BLaER1 (cell line): Measurements from ENCODE around the gene P2RY2.

ENCODE experiments used
- H3K27ac ChIP-seq: shearing (Covaris generic); formaldehyde crosslinking; 2 replicates; pipeline ENCODE4 v1.8.1; 2022
- H3K27me3 ChIP-seq: shearing (Covaris generic); formaldehyde crosslinking; 2 replicates; pipeline ENCODE4 v1.8.1; 2022
- H3K36me3 ChIP-seq: shearing (Covaris generic); formaldehyde crosslinking; 2 replicates; pipeline ENCODE4 v1.8.1; 2022
- H3K4me1 ChIP-seq: shearing (Covaris generic); formaldehyde crosslinking; 2 replicates; pipeline ENCODE4 v1.8.1; 2022
- H3K4me2 ChIP-seq: shearing (Covaris generic); formaldehyde crosslinking; 2 replicates; pipeline ENCODE4 v1.8.1; 2022
- H3K4me3 ChIP-seq: shearing (Covaris generic); formaldehyde crosslinking; 2 replicates; pipeline ENCODE4 v1.8.1; 2022
- H3K9ac ChIP-seq: shearing (Covaris generic); formaldehyde crosslinking; 2 replicates; pipeline ENCODE4 v1.8.1; 2022
- H3K9me3 ChIP-seq: shearing (Covaris generic); formaldehyde crosslinking; 2 replicates; pipeline ENCODE4 v1.8.1; 2022
- H4K20me1 ChIP-seq: shearing (Covaris generic); formaldehyde crosslinking; 2 replicates; pipeline ENCODE4 v1.8.1; 2022
- Cebpa-rat ChIP-seq: shearing (Covaris generic); IDR thresholded peaks from 2 replicates; pipeline ENCODE4 v1.8.1; 2022

P2RY2 gene

DNA sequence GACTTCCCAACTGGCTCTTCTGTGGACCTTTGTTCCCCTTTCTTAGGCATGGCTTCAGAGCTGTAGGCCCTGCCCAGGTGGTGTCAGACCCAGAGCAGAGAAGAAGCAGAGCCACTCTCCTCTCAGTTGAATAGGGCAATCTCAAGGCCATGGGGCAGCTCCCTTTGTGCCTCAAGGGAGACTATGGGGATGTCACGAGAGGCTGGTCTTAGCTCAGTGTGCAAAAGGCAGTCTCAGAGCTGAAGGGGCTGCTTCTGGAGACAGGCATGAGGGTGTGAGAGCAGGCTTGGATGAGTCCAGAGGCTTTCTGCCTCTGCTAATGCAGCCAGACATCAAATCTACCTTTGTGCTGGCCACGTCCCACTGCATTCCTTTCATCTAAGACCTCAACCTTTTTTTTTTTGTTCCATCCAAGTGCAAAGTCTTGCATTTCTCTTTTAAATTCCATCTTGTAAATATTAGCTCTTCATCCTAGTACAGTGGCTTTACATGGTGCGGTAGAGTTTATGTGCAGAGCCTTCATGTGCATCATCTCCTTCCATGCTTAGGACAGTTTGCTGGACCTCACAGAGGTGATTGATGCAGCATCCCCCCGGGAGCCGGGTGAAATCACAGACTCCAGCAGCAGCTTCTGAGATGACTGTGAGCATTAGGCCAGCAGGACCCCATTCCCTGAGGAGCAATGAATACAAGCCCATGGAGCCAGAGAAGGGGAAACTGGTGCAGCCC is 41.8 kb upstream of the P2RY2 start:
- no peak overlapping the region for H3K4me3 ChIP-seq
- H3K27me3 ChIP-seq = no peaks in the 10 kb centered on the region
- H3K9ac ChIP-seq = no peak overlapping the region
- peak overlapping the region; percentile 15 for H3K4me2 ChIP-seq
- no peaks in the 10 kb centered on the region for H3K36me3 ChIP-seq
- peaks cover 45% of the 10 kb centered on the region for H3K4me1 ChIP-seq
- H4K20me1 ChIP-seq = no peaks in the 10 kb centered on the region
- H3K9me3 ChIP-seq = no peaks in the 10 kb centered on the region
- TF ChIP-seq Cebpa-rat = no peak
- peak overlapping the region; percentile 57 for H3K27ac ChIP-seq

DNA sequence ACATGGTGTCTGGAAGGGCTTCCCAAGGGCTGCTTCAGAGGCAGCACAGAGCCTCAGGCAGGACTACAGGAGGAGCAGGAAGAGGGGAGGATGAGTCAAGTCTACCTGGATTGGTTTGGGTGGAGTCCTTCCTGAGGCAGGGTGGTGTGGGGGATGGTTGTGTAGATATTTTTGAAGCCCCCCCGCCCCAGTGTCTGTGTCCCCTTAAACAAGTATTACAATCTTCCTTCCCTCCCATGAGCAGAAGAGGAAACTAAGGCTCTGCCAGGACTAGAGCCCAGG is 41.3 kb upstream of the P2RY2 start:
- H3K9ac ChIP-seq = no peak overlapping the region
- no peaks in the 10 kb centered on the region for H3K36me3 ChIP-seq
- no peaks in the 10 kb centered on the region for H4K20me1 ChIP-seq
- H3K4me3 ChIP-seq = no peak overlapping the region
- H3K27ac ChIP-seq = peak overlapping the region; percentile 57; the same call in 1 of the 2 replicates
- peak overlapping the region; percentile 15; the same call in 1 of the 2 replicates for H3K4me2 ChIP-seq
- H3K9me3 ChIP-seq = no peaks in the 10 kb centered on the region
- TF ChIP-seq Cebpa-rat = no peak
- peaks cover 40% of the 10 kb centered on the region for H3K4me1 ChIP-seq
- H3K27me3 ChIP-seq = no peaks in the 10 kb centered on the region

DNA sequence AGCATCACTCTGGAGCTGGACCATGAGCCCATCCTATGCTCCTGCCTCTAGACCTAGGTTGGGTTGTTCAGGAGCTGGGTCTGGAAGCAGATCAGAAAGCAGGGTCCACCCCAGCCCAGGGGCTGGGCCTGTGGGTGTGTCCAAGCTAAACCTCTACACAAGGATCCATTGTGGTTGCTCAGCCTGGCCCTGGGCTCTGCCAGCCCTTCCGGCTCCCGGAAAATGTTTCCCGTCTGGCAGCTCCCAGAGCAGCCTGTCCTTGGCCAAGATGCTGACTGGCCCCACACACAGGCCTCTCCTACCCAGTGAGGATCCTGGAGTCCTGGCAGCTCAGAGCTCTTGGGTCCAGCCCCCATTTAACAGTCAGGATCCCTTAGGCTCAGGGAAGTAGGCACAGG is 40.7 kb upstream of the P2RY2 start:
- H3K9ac ChIP-seq = no peak overlapping the region
- peaks cover 38% of the 10 kb centered on the region for H3K4me1 ChIP-seq
- H3K36me3 ChIP-seq = no peaks in the 10 kb centered on the region
- TF ChIP-seq Cebpa-rat = no peak
- no peaks in the 10 kb centered on the region for H4K20me1 ChIP-seq
- no peaks in the 10 kb centered on the region for H3K27me3 ChIP-seq
- H3K9me3 ChIP-seq = no peaks in the 10 kb centered on the region
- H3K4me3 ChIP-seq = no peak overlapping the region
- peak overlapping the region; percentile 57; the same call in 1 of the 2 replicates for H3K27ac ChIP-seq
- H3K4me2 ChIP-seq = 0 out of 2 replicates have a peak overlapping the region, but pooled peaks have one; percentile 11

DNA sequence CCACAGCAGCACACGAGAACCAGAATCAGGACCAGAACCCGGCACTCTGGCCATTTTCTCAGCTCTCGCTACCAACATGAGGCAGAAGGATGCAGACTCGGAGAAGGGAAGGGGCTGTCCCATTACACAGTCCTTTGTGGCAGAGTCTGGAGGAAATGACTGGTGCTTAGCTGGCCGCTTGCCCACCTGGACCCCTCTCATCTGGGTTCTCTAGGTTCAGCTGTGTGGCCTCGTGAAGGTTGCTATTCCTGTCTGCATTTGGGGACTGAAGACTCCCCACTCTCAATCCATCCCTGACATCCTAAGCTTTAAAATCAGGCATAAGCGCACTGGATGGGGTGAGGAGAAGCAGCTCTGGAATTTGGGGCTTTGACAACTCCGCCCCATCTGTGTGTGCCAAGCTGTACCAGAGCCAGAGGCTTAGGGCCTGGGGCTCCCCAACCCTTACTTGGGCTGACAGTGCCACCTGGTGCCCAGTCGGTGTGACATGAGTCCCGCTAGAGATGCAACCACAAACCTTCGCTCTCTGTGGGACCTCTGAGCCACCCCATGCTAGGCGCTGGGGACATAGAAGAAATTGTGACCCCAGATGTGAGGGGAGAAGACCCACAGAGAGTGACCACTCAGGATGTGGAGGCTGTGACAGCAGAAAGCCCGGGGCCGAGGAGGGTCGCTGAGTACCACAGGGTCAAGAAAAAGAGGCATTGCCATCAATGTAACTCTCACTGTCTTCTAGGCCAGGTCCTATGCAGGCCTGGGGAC is 40.1 kb upstream of the P2RY2 start:
- no peak overlapping the region for H3K4me3 ChIP-seq
- no peak overlapping the region for H3K9ac ChIP-seq
- no peaks in the 10 kb centered on the region for H3K9me3 ChIP-seq
- H3K27ac ChIP-seq = peak overlapping the region; percentile 57; the same call in 1 of the 2 replicates
- H3K36me3 ChIP-seq = no peaks in the 10 kb centered on the region
- TF ChIP-seq Cebpa-rat = no peak
- H3K4me1 ChIP-seq = peaks cover 38% of the 10 kb centered on the region
- peak overlapping the region; percentile 11; the same call in 1 of the 2 replicates for H3K4me2 ChIP-seq
- H4K20me1 ChIP-seq = no peaks in the 10 kb centered on the region
- no peaks in the 10 kb centered on the region for H3K27me3 ChIP-seq

DNA sequence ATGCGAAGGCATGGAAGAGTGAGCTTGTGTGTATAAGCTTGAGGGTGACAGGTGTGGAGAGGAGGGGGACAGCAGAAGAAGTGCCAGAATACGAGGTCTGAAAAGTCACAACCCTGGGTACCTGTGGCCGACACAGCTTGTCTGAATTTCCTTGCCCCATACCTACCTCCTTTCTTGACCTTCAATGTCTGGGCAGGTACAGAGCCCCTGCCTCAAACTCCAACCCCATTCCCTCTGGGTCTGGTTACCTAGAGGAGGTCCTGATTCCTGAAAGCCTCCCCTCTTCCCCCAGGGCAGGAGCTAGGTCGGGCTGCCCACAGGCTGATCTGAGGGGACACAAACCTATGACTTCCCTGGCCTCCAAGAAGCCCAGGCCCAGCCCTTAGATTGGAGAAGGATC is 39.4 kb upstream of the P2RY2 start:
- H3K4me3 ChIP-seq = no peak overlapping the region
- H3K36me3 ChIP-seq = no peaks in the 10 kb centered on the region
- H3K4me2 ChIP-seq = no peak overlapping the region
- H3K9ac ChIP-seq = no peak overlapping the region
- no peaks in the 10 kb centered on the region for H3K27me3 ChIP-seq
- no peak overlapping the region for H3K27ac ChIP-seq
- no peaks in the 10 kb centered on the region for H4K20me1 ChIP-seq
- peaks cover 32% of the 10 kb centered on the region for H3K4me1 ChIP-seq
- H3K9me3 ChIP-seq = no peaks in the 10 kb centered on the region
- TF ChIP-seq Cebpa-rat = no peak

DNA sequence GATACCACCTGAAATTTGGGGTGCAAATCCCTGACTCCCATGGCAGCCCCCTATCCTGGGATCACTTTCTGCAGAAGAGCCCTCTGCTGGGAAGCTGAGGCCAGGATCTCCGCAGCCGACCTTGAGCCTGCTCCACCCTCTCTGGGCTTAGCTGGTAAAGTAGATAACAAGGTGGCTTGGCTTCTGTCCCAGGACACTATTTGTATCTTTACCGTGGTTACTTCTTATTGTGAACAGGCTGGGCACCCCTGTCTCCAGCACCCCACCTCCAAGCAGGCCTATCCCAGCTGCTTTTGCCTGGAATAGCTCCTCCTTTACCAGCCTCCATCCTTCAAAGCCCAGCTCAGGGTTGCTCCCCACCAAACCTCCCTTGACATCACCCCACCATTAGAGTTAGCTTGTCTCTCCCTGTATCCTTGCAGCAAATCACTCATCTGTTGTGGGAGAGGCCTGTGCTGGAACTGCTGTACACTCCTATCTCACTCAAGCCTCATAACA is 35.2 kb upstream of the P2RY2 start:
- no peak overlapping the region for H3K27ac ChIP-seq
- H3K36me3 ChIP-seq = no peaks in the 10 kb centered on the region
- no peak overlapping the region for H3K4me2 ChIP-seq
- TF ChIP-seq Cebpa-rat = no peak
- no peak overlapping the region for H3K4me3 ChIP-seq
- H3K9ac ChIP-seq = no peak overlapping the region
- H3K4me1 ChIP-seq = peaks cover 23% of the 10 kb centered on the region
- no peaks in the 10 kb centered on the region for H4K20me1 ChIP-seq
- H3K9me3 ChIP-seq = no peaks in the 10 kb centered on the region
- no peaks in the 10 kb centered on the region for H3K27me3 ChIP-seq

DNA sequence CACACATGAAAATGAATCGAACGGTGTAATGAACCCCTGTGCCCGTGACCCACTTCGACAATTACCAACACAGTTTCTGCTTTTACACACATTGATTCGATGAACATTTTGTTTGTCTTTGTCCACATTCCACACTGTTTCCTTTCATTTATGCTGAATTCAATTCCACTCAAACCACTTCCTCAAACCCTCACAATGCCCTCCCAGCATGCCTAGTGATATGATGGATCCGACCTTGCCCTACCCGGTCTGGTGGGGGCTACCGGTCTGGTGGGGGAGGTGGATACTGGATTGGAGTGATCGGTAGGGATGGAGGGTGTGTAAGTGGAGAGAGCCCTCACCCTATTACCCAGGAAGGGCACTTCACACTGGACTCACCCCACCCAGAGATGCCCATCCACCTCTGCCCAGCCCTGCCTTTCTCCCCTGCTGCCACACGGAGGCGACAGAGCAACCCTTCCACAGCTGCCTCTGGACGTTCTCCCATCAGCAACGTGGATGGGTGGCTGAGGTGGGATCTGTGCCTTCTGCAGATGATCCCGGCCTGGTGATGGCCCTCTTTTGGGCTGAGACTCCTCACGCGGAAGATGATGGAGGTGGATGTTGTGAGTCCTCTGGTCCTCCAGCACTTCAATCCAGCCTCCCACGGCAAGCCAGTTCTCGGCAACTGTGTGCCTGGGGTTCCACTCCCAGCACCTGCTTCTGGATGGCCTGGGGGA is 33.0 kb upstream of the P2RY2 start:
- no peaks in the 10 kb centered on the region for H3K36me3 ChIP-seq
- H3K4me2 ChIP-seq = peak overlapping the region; percentile 56
- no peak overlapping the region for H3K27ac ChIP-seq
- H3K9me3 ChIP-seq = no peaks in the 10 kb centered on the region
- no peaks in the 10 kb centered on the region for H3K27me3 ChIP-seq
- H3K4me1 ChIP-seq = peaks cover 43% of the 10 kb centered on the region
- no peak for TF ChIP-seq Cebpa-rat
- no peaks in the 10 kb centered on the region for H4K20me1 ChIP-seq
- H3K4me3 ChIP-seq = no peak overlapping the region
- H3K9ac ChIP-seq = no peak overlapping the region

DNA sequence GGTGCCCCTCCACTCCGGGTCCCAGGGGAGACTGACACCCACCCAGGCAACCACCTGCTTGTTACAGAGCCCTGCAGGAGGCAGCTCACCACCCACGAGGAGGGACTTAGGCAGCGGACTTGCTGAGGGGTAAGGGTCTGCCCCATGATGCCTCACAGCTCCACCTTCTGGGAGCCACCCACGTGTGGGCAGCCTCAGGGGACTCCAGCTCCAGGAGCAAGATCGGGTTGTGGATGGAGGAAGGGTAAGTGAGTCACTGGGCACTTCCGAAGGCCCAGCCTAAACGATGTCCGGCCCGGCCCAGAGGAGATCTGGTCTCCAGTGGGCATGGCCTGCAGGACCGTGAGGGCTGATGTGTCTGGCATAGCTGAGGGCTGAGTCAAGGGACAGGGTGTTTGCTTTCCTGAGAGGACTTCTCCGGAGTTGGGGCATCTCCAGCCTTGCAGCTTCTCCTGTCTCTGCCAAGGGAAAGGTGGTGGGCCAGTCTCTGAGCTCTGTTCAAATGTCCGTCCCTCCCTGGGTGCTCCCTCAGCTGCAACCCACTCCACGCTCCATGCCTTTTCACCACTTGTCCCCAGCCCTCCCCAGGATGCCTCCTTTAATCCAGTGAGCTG is 32.3 kb upstream of the P2RY2 start:
- TF ChIP-seq Cebpa-rat = no peak
- Histone ChIP-seq H3K4me3 (no peak overlapping the region), H3K27me3 (no peaks in the 10 kb centered on the region), H3K9ac (no peak overlapping the region), H4K20me1 (no peaks in the 10 kb centered on the region), H3K9me3 (no peaks in the 10 kb centered on the region), H3K4me2 (peak overlapping the region; percentile 56), H3K36me3 (no peaks in the 10 kb centered on the region), H3K4me1 (peaks cover 47% of the 10 kb centered on the region), H3K27ac (no peak overlapping the region)

DNA sequence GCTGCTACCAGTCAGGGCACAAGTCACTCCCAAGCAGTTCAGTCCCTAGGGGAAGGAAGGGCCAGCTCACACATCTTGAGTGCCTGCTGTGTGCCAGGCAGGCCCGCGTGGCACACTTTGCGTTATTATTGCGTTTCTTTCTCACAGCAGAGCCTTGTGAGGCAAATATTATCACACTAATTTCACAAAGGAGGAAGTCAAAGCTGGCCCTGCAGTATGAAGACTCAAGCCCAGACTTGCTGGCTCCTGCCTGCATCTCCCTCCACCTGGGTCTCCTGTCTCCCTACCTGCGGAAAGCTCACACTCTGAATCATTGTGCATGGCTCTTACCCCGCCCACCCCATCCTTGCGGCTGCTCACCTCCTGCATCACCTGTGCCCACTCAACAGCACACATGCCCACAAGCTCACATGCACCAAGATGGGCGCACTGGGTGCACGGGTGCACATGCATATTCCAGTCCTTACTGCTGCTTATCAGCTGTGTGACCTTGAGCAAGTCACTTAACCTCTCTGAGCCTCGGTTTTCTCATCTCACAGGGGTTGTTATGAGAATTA is 31.7 kb upstream of the P2RY2 start:
- H3K27ac ChIP-seq = no peak overlapping the region
- TF ChIP-seq Cebpa-rat = no peak
- no peaks in the 10 kb centered on the region for H3K27me3 ChIP-seq
- no peak overlapping the region for H3K4me3 ChIP-seq
- no peaks in the 10 kb centered on the region for H3K36me3 ChIP-seq
- peak overlapping the region; percentile 56 for H3K4me2 ChIP-seq
- no peaks in the 10 kb centered on the region for H3K9me3 ChIP-seq
- no peaks in the 10 kb centered on the region for H4K20me1 ChIP-seq
- H3K9ac ChIP-seq = no peak overlapping the region
- H3K4me1 ChIP-seq = peaks cover 47% of the 10 kb centered on the region
